HG03139 (cell line): Measurements from ENCODE around the gene C4orf50.

Experiments used
- ATAC-seq: cut with Tn5 transposase; IDR thresholded peaks from one replicate; pipeline ENCODE4 v1.9.1; 2021; ENCODE audit not compliant: unreplicated experiment

C4orf50 gene

DNA sequence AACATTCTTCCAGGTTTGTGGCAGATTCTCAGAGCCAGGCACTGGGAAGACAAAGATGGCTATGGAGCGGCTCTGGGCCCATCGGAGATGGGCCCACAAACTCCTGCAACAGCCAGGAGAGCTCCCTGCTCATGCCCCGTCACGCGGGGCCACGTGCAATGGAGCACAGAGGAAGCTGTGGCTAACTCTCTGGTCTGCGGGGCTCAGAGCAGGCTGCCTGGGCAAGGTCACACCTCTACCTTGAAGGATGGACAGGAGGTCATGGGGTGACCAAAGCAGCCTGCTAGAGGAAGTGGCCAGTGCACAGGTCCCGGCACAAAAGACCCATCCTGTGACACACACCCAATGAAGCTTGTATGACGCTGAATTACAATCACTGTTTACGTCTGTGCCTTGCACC, 45.2 kb downstream of the C4orf50 start:
- no peak for ATAC-seq

DNA sequence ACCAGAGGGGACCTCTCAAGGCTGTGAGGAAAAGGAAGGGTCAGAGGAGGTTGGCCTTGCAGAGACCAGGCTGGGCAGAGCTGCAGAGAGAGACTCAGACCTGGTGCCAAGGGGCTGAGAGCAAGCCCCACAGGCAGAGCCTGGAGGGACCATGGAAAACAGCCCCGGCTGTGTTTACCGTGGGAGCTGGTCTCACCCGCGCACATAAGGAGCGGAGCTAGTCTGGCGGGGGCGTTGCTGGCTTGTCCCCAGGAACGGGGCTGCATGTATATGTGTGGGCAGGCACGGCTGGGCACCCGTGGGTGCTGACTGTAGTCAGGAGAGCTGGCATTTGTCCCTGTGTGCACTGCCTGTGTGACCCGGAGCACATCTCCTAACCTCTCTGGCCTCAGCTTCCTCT, 45.7 kb downstream of the C4orf50 start:
- no peak for ATAC-seq

DNA sequence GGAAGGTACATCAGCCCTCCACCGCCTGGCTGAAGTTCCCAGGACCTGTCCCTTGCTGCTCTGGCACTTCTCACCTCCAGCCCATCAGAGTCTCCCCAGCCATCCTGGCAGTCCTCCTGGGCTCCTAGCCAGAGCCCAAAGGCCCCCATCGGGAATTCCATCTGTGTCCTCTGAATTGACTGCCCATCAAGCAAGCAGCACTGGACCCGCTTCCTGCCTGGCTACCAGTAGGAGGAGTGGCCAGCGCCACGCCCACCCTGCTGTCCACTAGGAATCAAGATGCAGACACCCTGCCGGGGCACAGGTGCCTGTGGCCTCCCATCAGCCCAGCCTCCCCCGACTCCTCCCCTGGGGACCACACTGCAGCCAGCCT, 47.2 kb downstream of the C4orf50 start:
- ATAC-seq, result no peak

DNA sequence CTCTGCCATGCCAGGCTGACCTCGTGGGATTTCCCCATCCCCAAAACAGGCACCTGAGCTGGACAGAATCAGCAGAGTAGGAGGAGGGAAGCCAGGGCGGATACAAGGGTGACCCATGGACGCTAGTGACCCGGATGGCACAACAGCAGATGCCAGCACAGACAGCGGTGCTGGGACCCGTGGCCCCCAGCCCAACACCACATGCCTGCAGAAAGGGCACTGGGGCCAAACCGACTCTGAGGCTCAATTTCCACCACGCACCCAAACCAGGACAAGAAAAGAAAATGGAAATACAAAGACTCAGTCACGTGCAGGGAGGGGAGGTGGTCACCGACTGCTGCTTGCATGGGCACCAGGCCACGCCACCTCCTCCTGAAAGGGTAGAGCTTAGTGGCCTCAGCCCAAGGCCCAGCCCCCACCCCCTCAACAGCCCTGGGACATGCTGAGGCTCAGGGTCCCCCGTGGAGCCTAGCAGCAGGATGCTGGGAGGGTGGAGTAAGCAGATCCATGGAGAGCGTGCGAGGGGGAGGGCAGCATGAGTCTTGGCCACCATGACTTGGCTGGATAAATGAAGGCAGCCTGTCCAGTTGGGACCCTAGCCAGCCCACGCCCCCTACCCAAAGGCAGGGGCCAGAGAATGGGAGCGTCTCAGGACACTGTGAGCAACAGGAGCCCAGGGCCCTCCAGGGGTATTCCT, 47.7 kb downstream of the C4orf50 start:
- no peak for ATAC-seq

DNA sequence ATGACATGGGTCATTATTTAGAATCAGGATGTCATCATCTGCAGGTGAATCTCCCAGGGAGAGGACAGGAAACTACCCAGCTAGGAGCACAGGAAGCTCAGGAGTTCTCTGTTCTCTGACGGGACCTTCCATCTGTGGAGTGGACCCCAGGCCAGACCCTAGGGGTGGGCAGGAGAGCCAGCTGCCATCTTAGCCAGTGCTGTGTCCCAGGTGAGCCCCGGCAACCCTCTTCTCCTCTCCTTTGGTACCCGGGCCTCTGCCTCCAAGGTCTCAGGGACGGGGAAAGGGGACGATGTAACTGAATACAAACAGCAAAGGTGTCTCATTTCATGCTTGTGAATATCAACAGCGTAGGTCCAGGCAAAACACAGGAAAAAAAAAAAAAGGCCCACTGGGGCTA, 48.5 kb downstream of the C4orf50 start:
- no peak for ATAC-seq

DNA sequence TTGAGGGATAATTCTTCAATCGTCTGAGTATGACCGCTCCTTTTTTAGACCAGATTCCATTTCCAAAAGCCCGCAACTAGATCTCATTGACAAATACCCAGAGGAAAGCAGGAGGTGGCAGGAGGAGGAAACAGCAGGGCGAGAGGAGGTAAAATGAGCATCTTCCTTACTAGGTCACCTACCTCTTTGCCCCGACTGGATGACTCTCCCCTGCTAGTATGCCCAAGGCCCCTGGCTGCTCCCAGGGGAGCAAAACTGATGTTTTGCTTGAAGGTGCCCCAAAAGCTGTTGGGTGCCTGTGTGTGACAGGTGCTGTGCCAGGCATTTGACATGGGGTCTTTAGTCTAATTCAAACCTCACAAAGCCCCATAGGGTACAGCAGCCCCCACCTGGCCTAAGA, 48.9 kb downstream of the C4orf50 start:
- ATAC-seq, result no peak

DNA sequence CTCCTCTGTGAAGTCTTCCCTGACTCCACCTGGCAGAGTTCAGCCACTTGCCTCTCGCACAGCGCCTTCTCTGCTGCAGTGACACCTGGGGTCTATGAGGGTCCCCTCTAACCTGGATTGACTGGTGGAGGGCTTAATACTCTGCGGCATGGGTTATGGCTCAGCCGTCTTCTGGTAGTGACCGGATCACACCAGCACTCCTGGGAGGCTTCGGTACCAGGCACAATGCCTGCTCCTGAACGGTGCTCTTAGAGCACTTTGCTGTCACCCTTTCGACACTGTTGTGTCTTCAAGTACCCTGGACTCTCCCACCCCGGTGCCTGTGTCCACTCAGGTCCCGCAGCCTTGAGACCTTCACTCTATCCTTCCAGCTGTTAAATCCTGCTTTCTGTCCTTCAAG, 50.0 kb downstream of the C4orf50 start:
- no peak for ATAC-seq

DNA sequence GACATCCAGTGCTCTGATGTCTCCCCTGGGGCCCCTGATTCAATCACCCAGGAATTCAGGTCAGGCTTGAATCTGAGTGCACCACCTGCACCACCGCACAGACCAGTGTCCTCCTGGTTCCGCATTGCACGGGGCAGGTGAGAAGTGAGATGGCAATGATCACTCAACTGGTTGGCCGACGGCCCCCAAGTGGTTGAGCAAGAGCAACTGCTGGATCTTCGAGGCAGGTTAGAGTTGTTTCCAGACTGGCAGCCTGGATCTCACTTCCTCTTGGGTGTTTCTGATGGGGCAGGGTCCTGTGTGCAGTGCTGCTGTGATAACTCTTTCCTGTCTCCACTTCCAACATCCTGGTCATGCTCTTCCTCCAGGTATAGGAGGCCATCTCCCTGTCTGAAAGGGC, 50.4 kb downstream of the C4orf50 start:
- no peak for ATAC-seq

DNA sequence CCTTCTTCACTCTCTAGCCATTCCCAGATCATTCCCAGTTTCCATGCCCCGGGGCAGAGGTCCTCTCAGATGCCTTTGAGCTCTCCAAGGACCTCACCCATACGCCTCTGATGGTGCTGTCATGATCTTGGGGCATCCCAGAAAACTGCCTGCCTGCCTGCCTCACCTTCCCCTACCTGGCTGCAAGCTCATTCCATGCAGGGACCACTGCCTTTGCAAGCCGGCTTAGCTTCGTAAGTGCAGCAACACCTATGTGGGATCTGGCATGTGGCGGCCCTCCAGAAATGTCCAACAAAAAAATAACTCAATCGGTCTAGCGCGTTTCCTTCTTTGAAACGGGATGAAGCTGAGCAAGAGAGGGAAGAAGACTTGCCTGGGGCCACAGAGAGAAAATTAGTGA, 53.0 kb downstream of the C4orf50 start:
- ATAC-seq, result no peak

DNA sequence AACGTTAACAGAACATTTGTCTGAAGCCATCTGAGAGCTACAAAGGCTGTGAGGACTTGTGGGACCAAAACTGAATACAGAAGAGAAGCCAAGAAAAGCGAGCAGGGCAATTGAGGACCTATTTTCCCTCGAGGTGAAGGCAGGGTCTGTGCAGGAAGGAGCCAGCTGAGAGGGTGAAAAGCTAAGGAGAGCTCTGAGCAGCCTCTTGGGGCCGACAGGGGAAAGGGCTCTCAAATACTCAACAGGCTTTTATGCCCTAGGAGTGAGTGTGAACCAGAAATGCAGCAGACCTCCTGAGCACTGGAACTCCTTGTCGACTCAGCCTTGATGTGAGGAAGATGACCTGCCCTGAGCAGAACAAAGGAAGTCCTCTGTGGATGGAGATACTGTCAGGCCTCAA, 54.2 kb downstream of the C4orf50 start:
- ATAC-seq, result no peak

DNA sequence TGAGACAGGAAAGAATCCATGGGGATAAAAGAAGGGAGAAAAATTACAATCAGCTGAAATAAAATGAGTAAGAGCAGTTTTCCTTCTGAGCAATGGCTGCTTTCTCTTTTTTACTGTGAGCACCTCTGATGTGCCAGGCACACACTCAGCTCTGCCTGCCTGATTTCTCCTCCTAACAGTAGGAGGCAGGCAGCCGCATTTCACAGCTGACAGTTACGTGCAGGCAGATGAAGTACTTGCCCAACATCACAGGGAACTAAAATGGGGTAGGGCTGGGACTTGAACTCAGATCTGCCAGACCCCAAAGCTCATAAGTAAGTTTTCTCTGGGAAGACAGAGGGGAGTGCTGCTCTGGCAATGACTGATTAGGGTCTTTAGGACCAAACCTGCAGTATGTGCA, 54.6 kb downstream of the C4orf50 start:
- no peak for ATAC-seq

DNA sequence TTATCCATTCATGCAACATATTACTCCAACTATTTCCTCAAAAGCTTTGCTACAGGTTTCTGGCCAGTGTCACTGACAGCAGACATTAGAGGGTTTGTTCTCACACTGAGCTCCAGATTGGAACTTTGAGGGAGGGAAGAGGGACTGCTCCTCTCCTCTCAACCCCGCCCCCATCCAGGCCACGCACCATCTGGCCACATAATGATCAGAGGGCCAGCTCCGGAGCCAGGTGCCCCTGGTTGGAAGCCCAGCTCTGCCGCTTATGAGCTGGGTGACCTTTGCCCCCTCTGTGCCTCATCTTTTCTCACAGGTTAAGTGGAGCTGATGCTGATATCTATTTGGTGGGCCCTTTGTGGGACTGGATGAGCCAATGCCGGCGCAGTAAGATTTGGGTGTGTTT, 55.8 kb downstream of the C4orf50 start:
- ATAC-seq, result no peak

DNA sequence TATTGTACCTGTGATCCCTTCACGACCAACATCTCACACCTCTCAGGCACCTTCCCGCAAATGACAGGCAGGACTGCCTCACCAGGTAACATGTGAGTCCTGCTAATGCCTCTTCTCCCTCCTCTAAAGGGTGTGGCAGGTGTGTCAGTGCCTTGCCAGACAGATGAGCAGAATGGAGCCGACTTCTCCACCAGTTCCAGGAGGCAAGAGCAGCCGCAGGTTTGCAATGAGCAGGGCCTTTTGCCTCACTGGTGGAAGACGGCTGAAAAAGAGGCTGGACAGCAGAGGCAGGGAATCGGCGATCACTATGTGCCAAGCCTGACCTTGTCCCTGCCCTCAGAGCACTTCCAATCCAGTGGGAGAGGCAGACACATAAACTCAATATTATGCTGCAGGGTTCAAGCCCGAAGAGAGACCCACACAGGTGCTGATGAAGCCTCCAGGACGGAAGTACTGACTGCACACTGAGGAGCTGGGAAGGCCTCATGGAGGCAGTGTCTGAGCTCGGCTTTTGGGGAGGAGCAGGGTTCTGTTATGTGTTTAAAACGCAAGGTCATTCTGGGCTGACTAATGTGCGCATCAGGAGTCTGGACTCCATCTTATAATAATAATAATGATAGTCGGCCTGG, 57.9 kb downstream of the C4orf50 start:
- ATAC-seq, result no peak

DNA sequence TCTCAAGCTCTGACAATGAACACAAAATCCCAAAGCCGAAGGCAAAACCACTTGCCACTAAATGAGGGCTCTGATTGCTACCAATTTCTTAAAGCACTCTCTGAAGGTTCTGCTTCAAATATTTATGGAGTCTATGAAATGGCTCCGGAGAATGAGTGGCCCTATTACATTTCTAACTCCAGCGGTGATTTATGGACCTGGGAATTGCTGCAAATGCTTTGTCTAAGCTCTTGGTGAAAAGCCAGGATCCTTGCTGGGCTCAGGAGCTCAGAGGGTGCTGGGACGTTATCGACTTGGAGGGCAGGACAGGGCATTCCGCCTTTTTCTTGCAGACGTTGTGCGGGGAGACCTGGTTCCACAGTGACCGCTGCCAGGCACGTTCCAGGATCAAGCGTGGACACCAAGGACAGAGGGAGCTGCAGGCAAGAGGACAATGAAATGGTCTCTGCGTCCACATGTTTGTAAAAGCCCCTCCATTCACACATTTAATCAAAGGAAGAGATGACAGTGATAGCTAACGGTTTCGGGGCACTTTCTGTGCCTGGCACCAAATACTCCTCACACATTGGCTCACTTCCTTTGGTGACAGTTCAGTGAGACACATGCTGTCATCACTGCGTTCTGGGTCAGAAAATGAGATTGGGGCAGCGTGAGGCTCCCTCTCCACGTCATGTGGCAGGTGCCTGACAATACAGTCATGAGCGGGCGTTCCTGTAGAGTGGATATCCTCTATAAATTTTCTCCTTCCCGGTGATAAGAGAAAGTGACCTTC, 58.8 kb downstream of the C4orf50 start:
- no peak for ATAC-seq

DNA sequence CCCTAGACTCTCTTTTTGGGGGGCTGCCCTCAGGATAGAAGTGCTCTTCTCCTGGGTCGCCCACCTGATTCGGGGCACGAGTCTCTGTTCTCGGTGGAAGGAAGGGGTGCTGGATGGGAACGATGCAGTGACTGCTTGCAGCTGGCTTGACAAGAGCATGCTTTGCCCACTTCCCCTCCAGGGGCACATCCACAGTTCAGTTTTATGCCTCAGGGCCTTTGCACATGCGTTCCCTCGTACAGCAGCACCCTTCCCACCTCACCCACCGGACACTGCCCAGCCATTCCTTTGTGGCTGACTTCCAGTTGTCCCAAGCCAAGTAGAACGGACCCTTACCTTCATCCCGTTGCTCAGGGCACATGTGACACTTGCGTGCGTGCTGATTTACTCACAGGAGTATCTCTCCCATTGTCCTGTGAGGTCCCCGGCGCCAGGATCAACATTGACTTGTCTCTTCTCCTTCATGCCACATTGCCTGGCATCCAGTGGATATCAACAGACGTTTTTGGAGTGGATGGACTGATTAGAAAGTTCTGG, 60.0 kb downstream of the C4orf50 start:
- ATAC-seq, result no peak

DNA sequence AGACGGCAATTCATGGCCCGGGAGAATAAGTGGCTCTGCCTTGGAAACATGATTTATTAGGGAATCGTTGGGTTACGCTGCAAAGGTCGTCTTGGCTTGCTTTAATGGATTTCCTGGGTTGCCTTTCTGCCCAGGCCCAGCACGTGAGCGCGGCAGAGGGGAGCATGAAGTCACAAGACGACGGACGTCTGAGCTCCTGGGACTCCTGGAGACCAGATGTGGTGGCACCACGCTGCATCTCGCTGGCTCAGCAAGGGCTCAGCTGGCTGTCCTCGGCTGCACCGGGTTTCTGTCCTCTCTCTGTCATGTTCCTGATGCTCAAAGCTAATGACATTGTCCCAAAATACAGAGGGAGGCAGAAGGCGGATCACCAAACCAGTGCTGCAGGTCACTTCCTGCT, 61.2 kb downstream of the C4orf50 start:
- ATAC-seq, result no peak

DNA sequence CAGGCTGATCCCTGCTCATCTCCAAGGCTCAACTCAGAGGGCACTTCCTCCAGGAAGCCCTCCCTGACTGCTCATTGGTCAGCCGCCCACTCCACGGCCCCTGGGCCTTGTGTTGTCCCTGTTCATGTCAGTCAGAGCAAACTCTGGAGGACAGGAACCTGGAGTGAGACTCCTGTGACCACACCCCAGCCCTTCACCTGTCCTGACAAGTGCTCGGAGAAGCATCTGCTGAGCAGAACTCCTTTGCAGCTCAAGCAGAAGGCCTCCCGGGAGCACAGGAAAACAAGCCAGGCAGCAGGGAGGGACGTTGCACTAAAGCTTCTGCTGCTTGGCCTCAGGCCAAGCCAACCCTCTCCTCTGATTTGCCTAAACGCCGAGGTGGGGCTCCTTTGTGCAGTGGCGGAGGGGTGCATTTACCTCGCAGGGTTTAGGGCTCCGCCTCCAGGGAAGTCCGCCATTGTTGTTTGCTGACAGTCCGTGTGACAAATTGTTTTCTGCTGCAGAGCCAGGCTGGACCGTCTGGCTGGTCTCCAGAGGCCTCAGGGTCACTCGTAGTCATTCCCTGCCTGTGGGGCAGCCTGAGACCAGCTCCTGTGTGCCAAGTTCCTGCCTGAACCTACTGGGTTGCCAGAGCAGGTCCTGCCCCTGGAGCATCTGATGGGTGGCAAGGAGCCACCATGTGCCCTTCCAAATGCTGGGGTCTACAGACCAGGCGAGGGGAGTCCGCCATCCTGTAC, 61.8 kb downstream of the C4orf50 start:
- no peak for ATAC-seq

DNA sequence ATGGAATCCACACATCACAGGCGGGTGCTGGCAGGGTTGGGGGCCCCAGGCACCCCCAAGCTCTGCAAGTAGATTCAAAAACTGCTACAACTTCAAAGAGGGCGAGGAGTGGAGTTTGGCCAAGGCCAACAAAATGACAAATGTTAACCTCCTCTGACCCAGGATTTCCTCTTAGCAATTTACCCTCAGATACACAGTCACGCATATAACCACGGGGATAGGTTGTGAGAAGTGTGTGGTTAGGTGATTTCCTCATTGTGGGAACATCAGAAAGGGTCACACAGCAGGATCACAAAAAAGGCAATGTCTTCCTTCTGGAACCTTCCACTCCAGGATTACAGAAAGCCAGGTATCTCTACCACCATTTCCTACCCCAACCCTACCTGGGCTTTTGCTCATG, 62.4 kb downstream of the C4orf50 start:
- no peak for ATAC-seq

DNA sequence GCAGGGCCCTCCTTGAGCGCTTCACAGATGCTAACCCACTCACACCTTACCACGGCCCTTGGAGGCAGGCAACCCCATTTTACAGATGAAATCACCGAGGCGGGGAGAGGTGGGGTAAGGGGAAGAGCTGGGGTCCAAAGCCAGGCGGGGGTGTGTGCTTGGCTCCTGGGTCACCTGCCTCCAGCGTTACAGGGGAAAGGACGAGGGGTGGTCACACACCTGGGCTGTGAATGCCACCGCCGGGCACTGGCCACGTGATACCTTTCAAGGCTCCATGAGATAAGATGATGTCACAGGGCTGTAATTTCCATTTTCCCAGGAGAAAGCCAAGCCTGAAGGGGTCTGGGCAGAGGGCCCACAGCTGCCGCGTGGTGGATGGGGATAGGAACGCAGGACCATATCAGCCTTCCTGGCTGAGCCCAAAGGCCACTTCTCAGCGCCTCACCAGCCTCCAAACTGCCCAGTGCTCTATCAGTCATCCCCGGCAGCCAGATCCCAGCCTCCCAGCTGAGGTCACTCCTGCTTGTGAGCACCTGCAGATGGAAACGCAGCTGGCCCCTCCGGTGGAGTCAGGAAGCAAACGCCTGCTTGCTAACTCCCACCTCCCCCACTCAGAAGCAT, 62.9 kb downstream of the C4orf50 start:
- ATAC-seq, result no peak

DNA sequence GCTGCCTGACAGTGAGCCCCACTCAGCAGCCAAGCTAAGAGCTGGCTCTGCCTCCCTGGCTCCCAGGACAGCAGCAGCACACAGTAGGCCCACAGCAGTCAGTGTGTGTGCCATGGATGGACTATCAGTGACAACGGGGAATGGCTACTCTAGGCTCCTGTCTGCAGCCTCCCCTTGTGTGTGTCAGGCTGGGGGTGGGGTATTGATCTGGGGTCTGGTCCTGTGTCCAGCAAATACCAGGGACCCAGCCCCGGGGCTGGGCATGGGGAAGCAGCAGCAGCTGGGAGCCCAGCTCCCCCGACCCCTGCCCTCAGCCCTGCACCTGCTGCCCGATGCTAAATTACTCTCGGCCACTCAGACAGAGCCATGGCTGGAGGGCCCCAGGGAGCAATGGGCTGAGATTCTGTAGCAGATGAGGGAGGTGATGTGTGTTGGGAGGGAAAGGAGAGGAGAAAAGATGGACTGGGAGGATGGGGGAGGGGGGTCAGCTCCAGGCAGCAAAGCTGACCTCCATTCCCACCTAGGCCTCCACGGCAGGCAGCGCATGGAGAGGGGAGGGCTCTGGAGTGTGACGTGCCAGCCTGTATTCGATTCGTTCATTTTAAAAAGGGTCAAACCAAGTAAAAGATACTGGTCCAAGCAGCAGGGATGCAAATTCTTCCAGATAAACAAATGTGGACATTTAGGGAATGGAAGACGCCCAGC, 64.0 kb downstream of the C4orf50 start:
- ATAC-seq, result no peak
